Mesothelial cell of epicardium (in vitro differentiated cells): ENCODE data around the gene ABCC9. TPM values are rescaled to one million over a fixed set of nuclear protein-coding genes. Genes with fewer than 3 reads are reported as not detected.

Source experiments
- DNase-seq, 2 experiments: peaks; one replicate each; pipeline ENCODE4 v3.0.0; 2021; ENCODE audit warnings: low spot score in 2 of 2; ENCODE audit not compliant: unreplicated experiment in 2 of 2
- H3K27ac Mint-ChIP-seq: 2 replicates; pipeline ENCODE4 v1.8.0; 2021; ENCODE audit warnings: mixed read lengths
- H3K27me3 Mint-ChIP-seq: 2 replicates; pipeline ENCODE4 v1.8.0; 2021; ENCODE audit warnings: low read depth, mixed read lengths
- H3K36me3 Mint-ChIP-seq: 2 replicates; pipeline ENCODE4 v1.8.0; 2021; ENCODE audit warnings: mixed read lengths
- H3K4me1 Mint-ChIP-seq: 2 replicates; pipeline ENCODE4 v1.8.0; 2021; ENCODE audit warnings: mixed read lengths
- H3K4me3 Mint-ChIP-seq: 2 replicates; pipeline ENCODE4 v1.8.0; 2021; ENCODE audit warnings: mild to moderate bottlenecking, moderate library complexity, mixed read lengths
- H3K9me3 Mint-ChIP-seq: 2 replicates; pipeline ENCODE4 v1.8.0; 2021; ENCODE audit warnings: mixed read lengths
- CTCF ChIP-seq: fragments of 200-600 bp; sonication (generic); IDR thresholded peaks from one replicate; pipeline ENCODE4 v1.5.0; 2021; ENCODE audit warnings: antibody characterized with exemption; ENCODE audit not compliant: unreplicated experiment
- total RNA-seq: library from RNA; stranded (reverse); gene quantifications from 3 replicates; pipeline ENCODE4 v1.2.1, GENCODE V29; 2021

The ABCC9 gene
- total RNA-seq, 1 donor from 2014 or later, result 1.4 TPM

- no peaks in the 10 kb centered on the region for H3K9me3 Mint-ChIP-seq
- H3K4me1 Mint-ChIP-seq, result no peaks in the 10 kb centered on the region
- no peak overlapping the region for H3K27ac Mint-ChIP-seq
- DNase-seq, result no peak
- H3K36me3 Mint-ChIP-seq, result no peaks in the 10 kb centered on the region
- no peak for TF ChIP-seq CTCF
- no peak overlapping the region for H3K4me3 Mint-ChIP-seq
- peaks cover 22% of the 10 kb centered on the region for H3K27me3 Mint-ChIP-seq
These were observed 43.1 kb upstream of the ABCC9 start for GRCh38 chr12:21984375-21984774.

GRCh38 chr12:21983095-21983494 lies 41.9 kb upstream of the ABCC9 start:
- no peaks in the 10 kb centered on the region for H3K9me3 Mint-ChIP-seq
- H3K4me3 Mint-ChIP-seq, result no peak overlapping the region
- no peaks in the 10 kb centered on the region for H3K4me1 Mint-ChIP-seq

GRCh38 chr12:21980544-21980943 lies 39.3 kb upstream of the ABCC9 start:
- DNase-seq, result no peak
- Mint-ChIP-seq H3K9me3 (no peaks in the 10 kb centered on the region), H3K27ac (no peak overlapping the region), H3K4me3 (no peak overlapping the region), H3K27me3 (peaks cover 7% of the 10 kb centered on the region), H3K36me3 (no peaks in the 10 kb centered on the region), H3K4me1 (no peaks in the 10 kb centered on the region)
- no peak for TF ChIP-seq CTCF

More at GRCh38 chr12:21983095-21983494, 41.9 kb upstream of the ABCC9 start:
- no peak for TF ChIP-seq CTCF
- no peak overlapping the region for H3K27ac Mint-ChIP-seq
- DNase-seq, result no peak
- H3K27me3 Mint-ChIP-seq, result peaks cover 21% of the 10 kb centered on the region
- no peaks in the 10 kb centered on the region for H3K36me3 Mint-ChIP-seq

- H3K27ac Mint-ChIP-seq, result no peak overlapping the region
These were observed 34.1 kb upstream of the ABCC9 start for GRCh38 chr12:21975293-21975692.

GRCh38 chr12:21973221-21973620 lies 32.0 kb upstream of the ABCC9 start:
- no peak overlapping the region for H3K27ac Mint-ChIP-seq
- no peak for TF ChIP-seq CTCF
- peaks cover 4% of the 10 kb centered on the region for H3K9me3 Mint-ChIP-seq
- H3K4me1 Mint-ChIP-seq, result no peaks in the 10 kb centered on the region
- no peak overlapping the region for H3K4me3 Mint-ChIP-seq
- no peak for DNase-seq
- H3K36me3 Mint-ChIP-seq, result no peaks in the 10 kb centered on the region
- H3K27me3 Mint-ChIP-seq, result peaks cover 3% of the 10 kb centered on the region

More at GRCh38 chr12:21975293-21975692, 34.1 kb upstream of the ABCC9 start:
- no peaks in the 10 kb centered on the region for H3K9me3 Mint-ChIP-seq
- H3K4me1 Mint-ChIP-seq, result no peaks in the 10 kb centered on the region
- no peak for DNase-seq
- H3K36me3 Mint-ChIP-seq, result no peaks in the 10 kb centered on the region
- H3K27me3 Mint-ChIP-seq, result peaks cover 10% of the 10 kb centered on the region
- H3K4me3 Mint-ChIP-seq, result no peak overlapping the region
- no peak for TF ChIP-seq CTCF

- H3K4me3 Mint-ChIP-seq, result no peak overlapping the region
- H3K36me3 Mint-ChIP-seq, result no peaks in the 10 kb centered on the region
- peaks cover 4% of the 10 kb centered on the region for H3K9me3 Mint-ChIP-seq
- DNase-seq, result no peak
- no peak for TF ChIP-seq CTCF
- H3K27ac Mint-ChIP-seq, result no peak overlapping the region
- no peaks in the 10 kb centered on the region for H3K4me1 Mint-ChIP-seq
- H3K27me3 Mint-ChIP-seq, result peaks cover 7% of the 10 kb centered on the region
These were observed 30.8 kb upstream of the ABCC9 start for GRCh38 chr12:21972055-21972454.
